GM12892 (cell line): Measurements from ENCODE around the gene CPSF3.

Experiments
- POLR2A ChIP-seq: IDR thresholded peaks from 2 replicates; pipeline ENCODE4 v1.6.1; 2011; ENCODE audit warnings: low read depth, low read length, control low read depth
- TAF1 ChIP-seq: IDR thresholded peaks from 2 replicates; pipeline ENCODE4 v1.6.1; 2011; ENCODE audit warnings: low read depth, mild to moderate bottlenecking, control low read depth, low read length, borderline replicate concordance

DNA sequence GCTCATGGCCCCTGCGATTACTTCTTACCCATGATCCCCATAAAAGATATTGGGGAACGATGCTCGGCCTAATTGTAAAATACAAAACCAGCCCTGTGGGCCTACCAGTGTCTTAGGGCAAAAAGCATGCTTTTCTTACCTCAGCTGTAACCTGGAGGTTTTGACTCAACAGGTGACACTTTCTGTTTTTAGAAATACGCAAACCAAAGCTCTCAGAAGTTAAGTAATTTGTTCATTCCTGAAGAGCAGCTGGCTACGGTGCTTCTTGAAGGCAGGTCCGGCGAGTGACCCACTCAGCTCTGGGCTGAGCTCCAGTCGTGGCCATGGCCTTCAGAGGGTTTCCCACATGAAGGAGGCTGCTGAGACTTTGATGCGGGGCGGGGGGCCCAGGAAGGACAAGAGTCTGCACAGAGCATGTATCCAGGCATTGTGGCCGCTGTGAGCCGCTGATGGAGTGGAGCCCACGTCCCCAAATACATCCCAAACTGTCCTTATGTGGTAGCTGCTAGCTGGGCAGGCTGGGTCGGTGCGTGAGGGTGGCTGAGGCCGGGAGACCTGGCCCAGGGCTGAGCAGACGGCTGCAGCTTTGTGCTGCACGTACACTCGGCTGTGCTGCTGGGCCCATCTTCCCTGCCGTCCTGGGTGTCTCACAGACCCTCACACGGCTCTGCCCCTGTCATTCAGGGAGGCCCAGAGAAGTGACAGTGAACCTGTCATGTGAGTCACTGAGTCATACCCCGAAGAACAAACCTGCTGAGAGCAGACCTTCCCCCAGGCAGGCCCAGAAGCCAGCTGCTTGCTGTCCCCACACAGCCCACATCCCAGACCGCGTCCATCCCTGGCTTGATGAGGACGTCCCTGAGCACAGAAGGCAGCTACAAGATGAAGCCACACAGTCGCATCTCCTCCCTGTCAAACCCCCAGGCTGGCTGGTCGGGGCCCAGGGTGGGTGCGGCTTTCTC is 34.2 kb upstream of the CPSF3 start:
- TF ChIP-seq TAF1 (no peak), POLR2A (no peak)
